VCaP (cell line): ENCODE measurements around the gene CCDC148.
"Not testable (repeated sequence)": the region's sequence is repeated elsewhere in the genome, so short reads cannot be mapped to it uniquely, and the experiment has no call there.

Source experiments
- H3K27ac ChIP-seq: fragments of 450-650 bp; 2 replicates; pipeline ENCODE4 v1.5.1; 2017
- TF ChIP-seq, protein P1 (sequence below): fragments of 450-650 bp; conservative IDR thresholded peaks from 2 replicates; pipeline ENCODE4 v1.5.1; 2017; ENCODE audit warnings: mild to moderate bottlenecking, moderate library complexity

CCDC148 gene

DNA sequence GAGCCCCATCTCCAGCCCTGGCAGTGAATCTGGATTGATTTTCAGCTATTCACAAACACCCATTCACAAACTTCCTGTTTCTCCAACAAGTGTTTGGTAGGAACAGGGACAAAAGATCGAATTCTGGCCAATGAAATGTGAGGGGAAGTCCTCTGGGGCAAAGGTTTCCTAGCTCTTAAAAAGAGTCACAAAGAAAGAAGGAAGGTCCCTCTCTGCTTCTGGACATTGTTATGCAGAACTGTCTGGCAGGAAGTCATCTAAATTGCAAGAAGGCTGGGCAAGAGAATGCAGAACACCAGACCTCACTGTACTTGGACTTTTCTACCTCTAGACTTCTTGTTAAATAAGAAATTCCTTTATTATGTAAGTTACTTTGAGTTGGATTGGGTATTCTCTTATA is 137.3 kb downstream of the CCDC148 start:
- TF ChIP-seq, protein P1, sequence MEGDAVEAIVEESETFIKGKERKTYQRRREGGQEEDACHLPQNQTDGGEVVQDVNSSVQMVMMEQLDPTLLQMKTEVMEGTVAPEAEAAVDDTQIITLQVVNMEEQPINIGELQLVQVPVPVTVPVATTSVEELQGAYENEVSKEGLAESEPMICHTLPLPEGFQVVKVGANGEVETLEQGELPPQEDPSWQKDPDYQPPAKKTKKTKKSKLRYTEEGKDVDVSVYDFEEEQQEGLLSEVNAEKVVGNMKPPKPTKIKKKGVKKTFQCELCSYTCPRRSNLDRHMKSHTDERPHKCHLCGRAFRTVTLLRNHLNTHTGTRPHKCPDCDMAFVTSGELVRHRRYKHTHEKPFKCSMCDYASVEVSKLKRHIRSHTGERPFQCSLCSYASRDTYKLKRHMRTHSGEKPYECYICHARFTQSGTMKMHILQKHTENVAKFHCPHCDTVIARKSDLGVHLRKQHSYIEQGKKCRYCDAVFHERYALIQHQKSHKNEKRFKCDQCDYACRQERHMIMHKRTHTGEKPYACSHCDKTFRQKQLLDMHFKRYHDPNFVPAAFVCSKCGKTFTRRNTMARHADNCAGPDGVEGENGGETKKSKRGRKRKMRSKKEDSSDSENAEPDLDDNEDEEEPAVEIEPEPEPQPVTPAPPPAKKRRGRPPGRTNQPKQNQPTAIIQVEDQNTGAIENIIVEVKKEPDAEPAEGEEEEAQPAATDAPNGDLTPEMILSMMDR: no peak
- H3K27ac ChIP-seq: no peak overlapping the region

DNA sequence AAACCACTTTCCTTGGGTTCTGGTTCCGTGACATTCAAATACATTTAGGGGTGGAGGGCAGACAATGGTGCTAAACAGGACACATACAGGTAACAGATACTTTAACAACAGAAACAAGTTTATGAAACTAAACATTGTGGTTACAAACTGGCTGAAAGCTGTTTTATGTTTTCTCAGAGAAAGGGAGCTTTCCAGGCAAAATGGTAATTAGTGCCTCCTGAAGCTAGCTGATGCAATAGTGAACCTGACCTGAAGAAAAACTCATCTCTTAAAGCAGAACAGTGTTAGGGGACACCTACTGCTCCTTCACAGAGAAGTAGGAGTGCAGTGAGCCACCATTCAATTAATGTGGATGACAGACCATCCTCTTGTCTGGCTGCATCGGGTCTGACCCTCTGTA is 138.9 kb downstream of the CCDC148 start:
- TF ChIP-seq, protein P1: no peak
- H3K27ac ChIP-seq: no peak overlapping the region

DNA sequence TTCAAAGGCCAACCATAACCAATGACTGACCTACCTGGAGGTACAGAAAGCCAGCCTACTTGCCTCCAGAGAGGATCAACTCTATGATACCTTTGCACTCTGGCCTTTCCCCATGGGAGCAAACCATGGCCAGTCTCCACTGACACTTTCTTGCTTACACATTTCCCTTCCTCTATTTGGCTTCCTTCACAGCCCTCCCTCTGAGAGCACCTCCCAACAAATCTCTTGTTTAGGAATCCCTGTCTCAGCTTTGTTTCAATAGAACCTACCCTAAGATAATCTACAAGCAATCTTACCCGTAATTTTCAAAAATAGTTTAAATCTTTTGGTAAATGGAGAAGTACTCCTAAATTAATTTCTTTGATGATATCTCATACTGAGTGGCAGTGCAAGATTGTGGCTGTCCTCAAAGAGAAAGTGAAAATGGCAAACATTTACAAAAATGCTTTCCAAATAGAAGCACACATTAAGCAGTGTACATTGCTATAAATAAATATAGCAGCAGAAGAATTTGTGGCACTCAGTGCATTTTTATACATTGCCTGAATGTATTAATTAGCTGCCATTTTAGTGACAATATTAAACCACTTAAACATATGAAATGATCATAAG is 140.6 kb downstream of the CCDC148 start:
- peak overlapping the region; percentile 14; the same call in 1 of the 2 replicates for H3K27ac ChIP-seq
- TF ChIP-seq, protein P1: no peak

DNA sequence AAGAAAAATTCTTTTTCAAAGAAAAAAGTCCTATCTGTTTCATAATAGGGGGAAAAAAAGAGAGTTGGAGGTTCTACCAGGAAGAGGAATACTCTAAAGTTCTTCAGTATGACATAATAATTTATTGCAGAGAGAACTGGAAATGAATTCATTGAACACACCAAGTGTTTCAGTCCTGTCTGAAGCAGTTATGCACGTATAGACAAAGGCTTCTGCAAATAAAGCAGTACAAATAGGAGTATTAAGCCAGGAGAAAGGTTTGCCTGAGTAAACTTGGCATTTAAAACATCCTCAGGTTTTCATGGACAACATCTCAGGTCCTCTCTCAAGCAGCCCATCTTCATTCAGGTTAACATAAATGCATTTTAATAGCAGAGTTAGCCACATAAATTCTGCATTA is 141.6 kb downstream of the CCDC148 start:
- TF ChIP-seq, protein P1: no peak
- H3K27ac ChIP-seq: peak overlapping the region; percentile 14

DNA sequence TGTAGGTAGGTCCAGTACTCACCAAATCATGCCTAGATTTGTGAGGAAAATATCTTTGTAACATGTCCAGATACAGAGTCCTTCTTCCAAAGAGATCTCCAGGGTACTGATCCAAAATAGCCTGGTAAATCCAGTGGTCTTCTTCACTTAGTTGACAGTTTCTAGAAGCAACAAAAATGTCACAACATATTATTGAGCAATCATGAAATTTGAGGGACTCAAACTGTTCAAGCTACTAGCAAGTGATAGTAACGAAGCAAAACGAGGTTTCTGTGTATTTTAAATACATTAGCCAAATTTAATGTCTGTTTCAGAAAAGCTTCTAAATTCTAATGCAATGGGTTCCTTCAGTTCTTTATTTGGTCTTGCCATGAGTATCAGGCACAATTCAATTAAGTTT is 142.8 kb downstream of the CCDC148 start:
- no peak overlapping the region for H3K27ac ChIP-seq
- TF ChIP-seq, protein P1: no peak

DNA sequence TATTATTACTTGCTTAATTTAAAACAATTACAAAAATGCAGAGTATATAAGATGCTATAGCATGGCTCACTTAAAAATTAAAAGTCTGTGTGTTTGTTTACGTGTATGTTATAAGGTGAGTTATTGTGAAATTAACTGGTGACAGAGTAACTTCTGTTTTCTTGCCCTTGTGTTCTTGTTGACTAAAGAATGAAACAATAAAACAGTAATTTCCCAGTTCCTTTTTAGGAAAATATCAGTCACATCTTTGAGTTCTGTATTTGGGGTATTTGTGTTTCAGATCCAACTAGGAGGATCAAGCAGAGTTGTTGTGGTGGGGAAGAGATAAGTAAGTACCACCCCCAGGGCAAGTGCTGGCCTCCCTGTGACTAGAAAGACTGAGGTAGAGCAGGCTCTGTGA is 143.6 kb downstream of the CCDC148 start:
- TF ChIP-seq, protein P1: no peak

DNA sequence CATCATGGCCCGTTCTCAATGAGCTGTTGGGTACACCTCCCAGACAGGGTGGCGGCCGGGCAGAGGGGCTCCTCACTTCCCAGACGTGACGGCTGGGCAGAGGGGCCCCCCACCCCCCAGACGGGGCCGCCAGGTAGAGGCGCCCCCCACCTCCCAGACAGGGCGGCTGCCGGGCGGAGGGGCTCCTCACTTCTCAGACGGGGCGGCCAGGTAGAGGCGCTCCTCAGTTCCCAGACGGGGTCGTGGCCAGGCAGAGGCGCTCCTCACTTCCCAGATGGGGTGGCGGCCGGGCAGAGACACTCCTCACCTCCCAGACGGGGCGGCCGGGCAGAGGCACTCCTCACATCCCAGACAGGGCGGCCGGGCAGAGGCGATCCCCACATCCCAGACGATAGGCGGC is 146.1 kb downstream of the CCDC148 start:
- not testable (repeated sequence) for H3K27ac ChIP-seq

More for the DNA sequence above, 143.6 kb downstream of the CCDC148 start:
- H3K27ac ChIP-seq: no peak overlapping the region

DNA sequence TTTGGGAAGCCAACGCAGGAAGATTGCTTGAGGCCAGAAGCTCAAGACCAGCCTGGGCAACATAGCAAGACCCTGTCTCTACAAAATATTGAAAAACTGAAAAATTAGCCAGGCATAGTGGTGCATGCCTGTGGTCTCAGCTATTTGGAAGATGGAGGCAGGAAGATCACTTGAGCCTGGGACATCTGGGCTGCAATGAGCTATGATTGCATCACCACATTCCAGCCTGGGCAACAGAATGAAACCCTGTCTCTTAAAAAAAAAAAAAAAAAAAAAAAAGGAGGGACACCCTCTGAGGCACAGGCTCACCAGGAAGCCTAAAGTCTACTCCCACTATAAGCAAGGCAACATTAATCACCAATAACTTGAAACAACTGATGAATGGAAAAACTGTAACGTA is 151.1 kb downstream of the CCDC148 start:
- TF ChIP-seq, protein P1: no peak
- no peak overlapping the region for H3K27ac ChIP-seq
